Lower lobe of right lung (tissue), 2 donors: ENCODE measurements around the gene KCTD19. TPM values are rescaled to one million over a fixed set of nuclear protein-coding genes. Genes with fewer than 3 reads are reported as not detected.

Source experiments
- ATAC-seq, 2 donors: fragments of 200-7000 bp; cut with Tn5 transposase; one replicate each; pipeline ENCODE4 v1.9.1; 2020 to 2022; ENCODE audit warnings: mild to moderate bottlenecking in 2 of 2, moderate library complexity in 2 of 2
- DNase-seq: peaks from one replicate; pipeline ENCODE4 v3.0.0-alpha.2; 2020
- H3K27ac ChIP-seq: fragments of 200-600 bp; one replicate; pipeline ENCODE4 v1.8.0; 2022
- H3K27me3 ChIP-seq: fragments of 200-600 bp; one replicate; pipeline ENCODE4 v1.8.0; 2022; ENCODE audit warnings: low read depth
- H3K36me3 ChIP-seq: fragments of 200-600 bp; one replicate; pipeline ENCODE4 v1.8.0; 2022; ENCODE audit warnings: mild to moderate bottlenecking
- H3K4me1 ChIP-seq: fragments of 200-600 bp; one replicate; pipeline ENCODE4 v1.8.0; 2022
- H3K4me3 ChIP-seq: fragments of 200-600 bp; one replicate; pipeline ENCODE4 v1.8.0; 2022; ENCODE audit warnings: mild to moderate bottlenecking
- H3K9me3 ChIP-seq: fragments of 200-600 bp; one replicate; pipeline ENCODE4 v1.8.0; 2022
- intact Hi-C: fragments of 100-400 bp; cut with DNase I; formaldehyde crosslinking; loops from one replicate; pipeline ENCODE4 v1.11.0; 2022
- total RNA-seq: library from RNA; stranded (reverse); fragmentation: NEBNext Ultra II Directional; extraction: Animal tissue kit (Norgen Biotek cat#: 25700); gene quantifications from one replicate; pipeline ENCODE4 v1.2.1, GENCODE V29; 2021
- TF ChIP-seq, protein P1 (sequence below): fragments of 200-600 bp; IDR thresholded peaks from one replicate; pipeline ENCODE4 v1.8.0; 2022; ENCODE audit warnings: antibody characterized with exemption, mild to moderate bottlenecking
- donor health status: DM: no; HTN: yes; CAD: no; lungs with severe emphysema.

KCTD19 gene
- total RNA-seq, 1 donor from 2014 or later = 0.74 TPM

- Histone ChIP-seq H3K27me3 (no peaks in the 10 kb centered on the region), H3K36me3 (peaks cover 4% of the 10 kb centered on the region), H3K4me3 (peak within 1 kb of the TSS; percentile 76), H3K9me3 (no peaks in the 10 kb centered on the region), H3K4me1 (peaks cover 21% of the 10 kb centered on the region), H3K27ac (peak within 1 kb of the TSS; percentile 78)
- intact Hi-C loops = no loop called here
- peak; percentile 90 for DNase-seq
- ATAC-seq = peak; percentile 97
- TF ChIP-seq, protein P1, sequence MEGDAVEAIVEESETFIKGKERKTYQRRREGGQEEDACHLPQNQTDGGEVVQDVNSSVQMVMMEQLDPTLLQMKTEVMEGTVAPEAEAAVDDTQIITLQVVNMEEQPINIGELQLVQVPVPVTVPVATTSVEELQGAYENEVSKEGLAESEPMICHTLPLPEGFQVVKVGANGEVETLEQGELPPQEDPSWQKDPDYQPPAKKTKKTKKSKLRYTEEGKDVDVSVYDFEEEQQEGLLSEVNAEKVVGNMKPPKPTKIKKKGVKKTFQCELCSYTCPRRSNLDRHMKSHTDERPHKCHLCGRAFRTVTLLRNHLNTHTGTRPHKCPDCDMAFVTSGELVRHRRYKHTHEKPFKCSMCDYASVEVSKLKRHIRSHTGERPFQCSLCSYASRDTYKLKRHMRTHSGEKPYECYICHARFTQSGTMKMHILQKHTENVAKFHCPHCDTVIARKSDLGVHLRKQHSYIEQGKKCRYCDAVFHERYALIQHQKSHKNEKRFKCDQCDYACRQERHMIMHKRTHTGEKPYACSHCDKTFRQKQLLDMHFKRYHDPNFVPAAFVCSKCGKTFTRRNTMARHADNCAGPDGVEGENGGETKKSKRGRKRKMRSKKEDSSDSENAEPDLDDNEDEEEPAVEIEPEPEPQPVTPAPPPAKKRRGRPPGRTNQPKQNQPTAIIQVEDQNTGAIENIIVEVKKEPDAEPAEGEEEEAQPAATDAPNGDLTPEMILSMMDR = peak; percentile 65
Measured at GRCh38 chr16:67279296-67280089, 47.0 kb downstream of the KCTD19 start, which contains the start of gene PLEKHG4. TSS of gene PLEKHG4 (plus strand) at chr16:67279532. CDS start at chr16:67280045, 513 bp downstream.

DNA sequence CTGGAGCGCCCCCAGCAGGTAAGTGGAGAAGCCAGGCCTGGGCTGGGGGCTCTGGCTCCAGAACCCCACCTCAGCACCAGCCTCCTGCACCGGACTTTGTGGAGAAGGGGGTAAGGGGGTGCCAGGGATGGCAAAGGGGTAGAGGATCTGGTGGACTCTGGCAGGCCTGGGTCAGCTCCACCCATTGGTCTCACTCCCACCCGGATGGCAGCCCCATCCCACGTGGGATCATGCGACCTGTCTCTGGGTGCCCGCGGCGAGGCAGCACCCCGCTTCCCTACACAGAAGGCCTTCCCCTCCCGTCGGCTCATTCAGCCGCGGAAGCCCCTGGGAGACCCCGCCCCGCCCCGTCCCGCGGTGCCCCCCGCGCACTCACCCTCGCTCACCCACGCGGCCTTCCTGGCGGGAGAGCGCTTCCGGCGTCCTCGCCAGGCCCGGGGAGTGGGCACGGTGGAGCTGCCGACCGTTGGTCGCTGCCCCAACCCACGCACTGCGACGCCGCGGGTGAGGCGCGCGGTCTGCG, 47.7 kb downstream of the KCTD19 start:
- peak overlapping the region; percentile 76 for H3K4me3 ChIP-seq
- peaks cover 21% of the 10 kb centered on the region for H3K4me1 ChIP-seq
- no peaks in the 10 kb centered on the region for H3K9me3 ChIP-seq
- no peaks in the 10 kb centered on the region for H3K27me3 ChIP-seq
- intact Hi-C loops = no loop called here
- H3K27ac ChIP-seq = peak overlapping the region; percentile 78
- TF ChIP-seq, protein P1 = no peak
- ATAC-seq (peak; percentile 48 to 65), DNase-seq (peak; percentile 68)
- peaks cover 4% of the 10 kb centered on the region for H3K36me3 ChIP-seq

DNA sequence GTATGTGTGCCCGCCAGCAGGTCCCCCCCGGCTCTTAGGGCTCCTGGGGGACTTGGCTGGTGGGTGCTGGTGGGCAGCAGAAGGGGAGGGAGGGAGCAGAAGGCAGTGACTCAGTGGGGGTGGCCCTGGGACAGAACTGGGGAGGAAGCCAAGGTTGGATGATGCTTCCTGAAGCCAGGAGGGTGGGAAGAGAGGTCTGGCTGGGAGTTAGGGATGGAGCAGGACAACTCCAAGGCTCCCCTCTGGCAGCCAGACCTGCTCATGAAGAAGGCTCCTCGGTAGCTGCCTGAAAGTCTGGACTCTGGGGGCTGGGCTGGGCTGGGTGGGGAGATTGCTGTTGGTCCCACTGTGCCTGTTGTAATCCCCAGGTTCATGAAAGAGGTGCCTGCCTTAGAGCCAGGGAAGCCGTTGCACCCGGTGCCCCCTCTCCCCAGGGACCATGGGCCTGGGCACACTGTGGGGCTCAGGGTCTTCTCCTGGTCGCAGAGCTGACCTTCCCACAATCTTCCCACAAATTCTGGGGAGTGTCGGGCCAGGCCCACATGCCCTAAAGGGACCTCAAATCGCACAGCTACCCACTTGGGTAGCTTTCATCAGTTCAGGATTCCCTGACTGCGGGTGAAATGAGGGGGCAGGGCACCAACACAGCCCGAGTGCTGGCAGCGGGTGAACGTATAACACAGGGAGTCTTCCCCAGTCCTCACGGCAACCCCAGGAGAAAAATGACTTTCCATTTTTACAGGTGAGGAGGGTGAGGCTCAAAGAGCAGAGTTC, 48.4 kb downstream of the KCTD19 start:
- ATAC-seq = peak in 1 of 2 donors; percentile 17
- Histone ChIP-seq H3K27me3 (no peaks in the 10 kb centered on the region), H3K27ac (peak overlapping the region; percentile 78), H3K4me3 (peak overlapping the region; percentile 76), H3K4me1 (peaks cover 21% of the 10 kb centered on the region), H3K36me3 (peaks cover 4% of the 10 kb centered on the region), H3K9me3 (no peaks in the 10 kb centered on the region)
- intact Hi-C loops = no loop called here
- DNase-seq = no peak
- TF ChIP-seq, protein P1 = no peak

DNA sequence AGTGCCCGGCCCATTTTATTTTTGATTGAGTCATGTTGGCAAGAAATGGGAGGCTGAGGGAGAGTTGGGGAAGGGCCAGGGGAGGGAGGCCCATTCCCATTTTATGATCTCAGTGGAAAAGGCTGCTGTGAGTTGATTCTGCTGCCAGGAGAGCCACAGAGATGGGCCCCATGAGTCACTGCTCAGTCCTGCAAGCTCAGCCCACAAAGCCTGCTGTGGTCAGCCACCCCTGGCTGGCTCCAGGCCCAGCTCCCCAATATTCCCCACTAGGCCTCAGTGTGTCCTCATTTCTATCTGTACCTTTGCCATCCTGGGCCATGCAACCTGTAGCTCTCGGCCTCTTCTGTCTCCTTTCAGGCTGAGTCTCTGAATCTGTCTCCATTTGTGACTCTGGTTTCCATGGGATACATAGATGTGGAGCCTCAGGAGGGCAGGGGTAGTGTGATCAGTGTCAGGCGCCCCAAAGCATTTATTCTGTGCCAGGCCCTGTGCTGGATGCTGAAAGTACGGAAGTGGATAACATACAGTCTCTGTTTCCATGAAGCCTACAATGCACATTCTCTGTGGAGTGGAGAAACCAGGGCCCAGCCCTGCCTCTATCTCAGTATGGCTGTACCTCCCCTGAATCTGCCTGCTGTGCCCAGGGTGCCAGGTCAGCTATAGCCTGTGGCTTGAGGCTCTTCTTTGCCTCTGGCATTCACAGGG, 49.1 kb downstream of the KCTD19 start:
- DNase-seq = no peak
- H3K27me3 ChIP-seq = no peaks in the 10 kb centered on the region
- H3K36me3 ChIP-seq = no peaks in the 10 kb centered on the region
- no peaks in the 10 kb centered on the region for H3K9me3 ChIP-seq
- no peak overlapping the region for H3K4me3 ChIP-seq
- TF ChIP-seq, protein P1 = no peak
- intact Hi-C loops = no loop called here
- peak overlapping the region; percentile 78 for H3K27ac ChIP-seq
- no peak for ATAC-seq
- peaks cover 21% of the 10 kb centered on the region for H3K4me1 ChIP-seq

DNA sequence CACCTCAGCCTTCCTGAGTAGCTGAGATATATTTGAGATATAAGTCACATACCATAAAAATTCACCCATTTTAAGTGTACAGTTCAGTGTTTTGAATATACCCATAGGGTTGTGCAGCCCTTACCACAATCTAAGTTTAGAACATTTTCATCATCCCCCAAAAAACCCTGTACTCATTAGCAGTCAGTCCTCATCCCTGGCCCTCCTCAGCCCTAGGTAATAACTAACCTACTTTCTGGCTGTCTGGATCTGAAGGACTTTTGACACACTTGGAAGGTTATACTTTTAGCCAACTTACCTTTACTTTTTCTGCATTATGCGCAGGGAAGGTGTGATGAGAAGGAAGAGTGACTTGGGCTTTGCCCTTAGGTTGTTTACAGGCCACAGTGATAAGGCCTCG, 51.2 kb downstream of the KCTD19 start:
- Histone ChIP-seq H3K27ac (no peak overlapping the region), H3K9me3 (no peaks in the 10 kb centered on the region), H3K27me3 (no peaks in the 10 kb centered on the region), H3K36me3 (no peaks in the 10 kb centered on the region), H3K4me1 (peaks cover 21% of the 10 kb centered on the region), H3K4me3 (no peak overlapping the region)
- DNase-seq (no peak), ATAC-seq (no peak)
- intact Hi-C loops = no loop called here
- TF ChIP-seq, protein P1 = no peak
